Omental fat pad (tissue), 4 donors: ENCODE measurements around the gene LCA5L. TPM values are rescaled to one million over a fixed set of nuclear protein-coding genes. Genes with fewer than 3 reads are reported as not detected.
A peak's percentile ranks its signal among the peaks of the same experiment; 100 is the strongest.
"Not testable (repeated sequence)": the region's sequence is repeated elsewhere in the genome, so short reads cannot be mapped to it uniquely, and the experiment has no call there.

Source experiments
- ATAC-seq: fragments of 150-250 bp; one replicate; pipeline ENCODE4 v1.9.1; 2016; ENCODE audit warnings: mild to moderate bottlenecking, moderate library complexity; ENCODE audit not compliant: low FRiP score
- DNase-seq: peaks from one replicate; pipeline ENCODE4 v3.0.0-alpha.2; 2019; ENCODE audit warnings: low spot score
- CTCF ChIP-seq, 3 donors: fragments of 450-650 bp; IDR thresholded peaks; one replicate each; pipeline ENCODE4 v1.5.1; 2016 to 2017; ENCODE audit warnings: antibody characterized with exemption in 3 of 3, mild to moderate bottlenecking in 3 of 3, moderate library complexity in 2 of 3
- total RNA-seq, 4 donors: library from RNA; depleted of rRNA; stranded (reverse); fragments of >200 nt; gene quantifications; one replicate each; pipeline ENCODE4 v1.1.0, GENCODE V29; 2016

LCA5L gene
- total RNA-seq, 4 donors from 2014 or later, result 0.94 to 5.5 (median 2.6) TPM; not detected in 1

DNA sequence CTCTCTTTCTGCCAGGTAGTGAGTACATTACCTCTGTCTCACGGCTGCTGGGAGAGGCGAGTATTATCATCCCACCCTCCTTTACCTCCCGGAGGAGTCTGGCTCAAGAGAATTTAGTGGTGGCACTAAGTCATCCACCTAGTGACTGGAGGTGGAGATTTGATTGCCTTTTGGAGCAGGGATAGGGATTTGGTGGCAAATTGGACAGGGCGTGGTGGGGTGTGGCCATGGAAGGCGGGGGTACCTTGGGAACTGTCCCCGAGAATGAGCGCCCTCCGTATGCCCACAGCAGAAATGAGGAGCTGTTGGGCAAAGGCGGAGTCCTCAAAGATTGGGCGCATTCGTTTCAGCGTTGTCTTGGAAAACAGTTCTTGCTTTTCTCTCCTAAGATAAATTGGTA, 64.6 kb downstream of the LCA5L start:
- TF ChIP-seq CTCF (IDR thresholded peaks at IDR 0.05), result no peak
- ATAC-seq (no peak), DNase-seq (no peak)

DNA sequence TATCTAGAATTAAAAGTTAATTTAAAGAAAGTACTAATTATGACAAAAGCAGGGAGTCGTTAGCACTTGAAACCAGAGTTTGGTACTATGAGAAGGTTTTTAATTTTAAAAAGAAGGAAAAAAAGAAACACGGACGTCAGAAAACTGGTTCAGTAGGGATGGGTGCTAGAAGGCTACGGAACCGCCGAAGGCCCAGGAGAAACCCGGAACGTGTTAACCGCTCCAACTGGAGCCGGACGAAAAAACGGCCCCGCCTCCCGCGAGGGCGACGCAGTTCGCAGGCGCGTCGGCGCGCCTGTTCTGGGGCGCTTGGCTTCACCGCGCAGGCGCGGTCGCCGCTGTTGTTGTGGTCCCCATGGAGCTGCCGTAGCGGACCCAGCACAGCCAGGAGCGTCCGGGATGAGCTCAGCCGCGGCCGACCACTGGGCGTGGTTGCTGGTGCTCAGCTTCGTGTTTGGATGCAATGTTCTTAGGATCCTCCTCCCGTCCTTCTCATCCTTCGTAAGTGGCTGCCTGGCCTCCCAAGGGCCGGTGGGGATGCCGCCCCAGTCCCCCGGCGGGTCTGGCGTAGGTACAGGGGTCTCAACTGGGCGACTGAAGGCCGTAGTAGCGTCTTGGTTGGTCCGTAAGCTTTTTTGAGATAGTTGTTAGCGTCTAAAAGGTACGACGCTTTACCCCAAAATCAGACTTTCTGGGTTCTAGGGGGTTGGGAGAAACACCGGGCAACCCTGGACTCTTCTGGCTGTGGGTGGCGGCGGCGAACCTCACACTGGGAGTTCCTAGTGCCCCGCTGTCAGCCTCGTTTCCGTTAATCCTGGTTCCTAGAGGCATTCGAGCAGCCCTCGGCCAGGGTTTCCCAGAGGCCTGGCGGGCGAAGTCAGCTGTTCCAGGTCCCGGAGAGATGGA, 65.3 kb downstream of the LCA5L start:
- peak; percentile 71 for DNase-seq
- no peak for TF ChIP-seq CTCF (IDR thresholded peaks at IDR 0.05)
- ATAC-seq, result peak; percentile 99

DNA sequence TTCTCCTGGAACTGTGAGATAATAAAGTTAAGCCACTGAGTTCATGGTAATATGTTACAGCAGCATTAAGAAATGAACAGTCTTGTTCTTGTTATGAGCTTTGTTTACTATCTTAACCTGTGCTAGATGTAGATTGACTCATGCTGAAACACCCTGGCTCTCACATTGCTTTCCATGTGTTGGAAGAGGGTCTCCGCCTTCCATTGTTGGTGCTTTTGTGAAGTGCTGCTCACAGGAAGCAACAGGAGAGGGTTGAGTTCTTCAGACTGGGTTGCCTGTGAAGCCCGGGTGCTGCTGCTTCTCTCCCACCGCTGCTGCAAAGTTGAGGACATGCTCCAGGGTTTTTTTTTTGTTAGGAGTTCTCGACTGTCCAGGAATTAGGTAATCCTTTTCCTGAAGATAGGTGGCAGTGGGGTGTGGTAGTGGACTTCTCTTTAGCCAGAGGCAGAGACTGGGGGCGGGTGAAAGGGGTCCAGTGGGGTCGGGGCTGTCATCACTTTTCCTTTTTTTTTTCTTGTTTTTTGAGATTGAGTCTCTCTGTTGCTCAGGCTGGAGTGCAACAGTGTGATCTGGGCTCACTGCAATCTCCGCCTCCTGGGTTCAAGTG, 68.0 kb downstream of the LCA5L start:
- no peak for TF ChIP-seq CTCF (IDR thresholded peaks at IDR 0.05)
- ATAC-seq (no peak), DNase-seq (no peak)

DNA sequence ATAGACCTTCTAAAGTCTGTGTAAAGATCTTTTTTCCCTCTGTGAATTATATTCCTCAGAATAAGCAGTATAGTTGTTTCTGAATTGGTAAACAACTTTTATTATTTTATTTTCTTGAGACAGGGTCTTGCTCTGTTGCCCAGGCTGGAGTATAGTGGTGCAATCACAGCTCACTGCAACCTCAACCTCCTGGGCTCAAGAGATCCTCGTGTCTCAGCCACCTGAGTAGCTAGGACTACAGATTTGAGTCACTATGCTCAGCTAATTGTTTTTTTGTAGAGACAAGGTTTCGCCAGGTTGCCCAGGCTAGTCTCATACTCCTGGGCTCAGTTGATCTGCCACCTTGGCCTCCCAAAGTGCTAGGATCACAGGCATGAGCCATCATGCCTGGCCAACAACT, 70.1 kb downstream of the LCA5L start:
- ATAC-seq (no peak), DNase-seq (no peak)
- no peak for TF ChIP-seq CTCF (IDR thresholded peaks at IDR 0.05)

GRCh38 chr21:39374046-39374445, 71.5 kb downstream of the LCA5L start:
- ATAC-seq (no peak), DNase-seq (no peak)
- no peak for TF ChIP-seq CTCF (IDR thresholded peaks at IDR 0.05)

DNA sequence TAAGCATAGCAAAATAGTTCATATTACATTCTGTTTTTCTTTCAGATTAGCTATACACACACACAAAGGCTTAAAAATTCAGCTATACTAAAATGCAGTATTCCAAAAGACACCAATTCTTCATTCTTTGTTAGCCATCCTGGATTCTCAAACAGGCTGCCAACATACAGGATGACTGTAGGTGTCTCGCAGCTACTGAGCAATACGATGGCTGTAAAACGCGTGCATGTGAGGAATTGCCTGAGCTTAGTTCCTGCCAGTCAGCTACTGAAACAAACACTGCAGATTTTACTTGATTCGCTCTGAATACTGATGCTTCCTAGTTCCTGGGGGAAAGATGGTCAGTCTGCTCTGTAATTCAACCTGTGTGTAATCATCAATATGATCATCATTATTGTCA, 71.9 kb downstream of the LCA5L start:
- TF ChIP-seq CTCF (IDR thresholded peaks at IDR 0.05), result no peak
- ATAC-seq, result no peak

GRCh38 chr21:39369896-39370288, 75.7 kb downstream of the LCA5L start:
- DNase-seq, ATAC-seq: not testable (repeated sequence)

More for the DNA sequence above, 71.9 kb downstream of the LCA5L start:
- DNase-seq, result no peak
